Measurements from ENCODE around the gene AMN.
A peak's percentile ranks its signal among the peaks of the same experiment; 100 is the strongest.

Gene AMN

GRCh38 chr14:102927878-102928411 is 5.5 kb downstream of the AMN start:
- H3K4me3 ChIP-seq (ENCODE audit: insufficient read depth, low read depth, low read length, poor library complexity, severe bottlenecking), result peak overlapping the region; percentile 43
- no peak overlapping the region for H3K27ac ChIP-seq (ENCODE audit: insufficient read depth, low read length, poor library complexity, severe bottlenecking)
- H3K27me3 ChIP-seq (replicated peaks; ENCODE audit: control insufficient read depth, insufficient read depth, low read length, poor library complexity, severe bottlenecking), result peaks cover 17% of the 10 kb centered on the region
- peaks cover 34% of the 10 kb centered on the region for H3K4me1 ChIP-seq (ENCODE audit: control insufficient read depth, insufficient read depth, low read length, poor library complexity, severe bottlenecking)
- no peaks in the 10 kb centered on the region for H3K9me3 ChIP-seq (ENCODE audit: control insufficient read depth, low read length)
- no peaks in the 10 kb centered on the region for H3K36me3 ChIP-seq (ENCODE audit: control insufficient read depth, insufficient read depth, low read length)
- DNase-seq, result no peak

- Histone ChIP-seq H3K36me3 (ENCODE audit: control insufficient read depth, insufficient read depth, low read length) (no peaks in the 10 kb centered on the region), H3K27ac (ENCODE audit: insufficient read depth, low read length, poor library complexity, severe bottlenecking) (no peak overlapping the region), H3K9me3 (ENCODE audit: control insufficient read depth, low read length) (no peaks in the 10 kb centered on the region), H3K4me3 (ENCODE audit: insufficient read depth, low read depth, low read length, poor library complexity, severe bottlenecking) (peak overlapping the region; percentile 43), H3K27me3 (replicated peaks; ENCODE audit: control insufficient read depth, insufficient read depth, low read length, poor library complexity, severe bottlenecking) (peaks cover 17% of the 10 kb centered on the region), H3K4me1 (ENCODE audit: control insufficient read depth, insufficient read depth, low read length, poor library complexity, severe bottlenecking) (peaks cover 27% of the 10 kb centered on the region)
- DNase-seq, result peak; percentile 58 to 70 (median 69)
Observed at GRCh38 chr14:102928412-102929240, 6.2 kb downstream of the AMN start.

- no peaks in the 10 kb centered on the region for H3K36me3 ChIP-seq (ENCODE audit: control insufficient read depth, insufficient read depth, low read length)
- peaks cover 19% of the 10 kb centered on the region for H3K4me1 ChIP-seq (ENCODE audit: control insufficient read depth, insufficient read depth, low read length, poor library complexity, severe bottlenecking)
- no peak overlapping the region for H3K27ac ChIP-seq (ENCODE audit: insufficient read depth, low read length, poor library complexity, severe bottlenecking)
- peak overlapping the region; percentile 43 for H3K4me3 ChIP-seq (ENCODE audit: insufficient read depth, low read depth, low read length, poor library complexity, severe bottlenecking)
- no peak for DNase-seq
- peaks cover 17% of the 10 kb centered on the region for H3K27me3 ChIP-seq (replicated peaks; ENCODE audit: control insufficient read depth, insufficient read depth, low read length, poor library complexity, severe bottlenecking)
- no peaks in the 10 kb centered on the region for H3K9me3 ChIP-seq (ENCODE audit: control insufficient read depth, low read length)
Observed at GRCh38 chr14:102929241-102930137, 7.0 kb downstream of the AMN start.

GRCh38 chr14:102930138-102930752 is 7.8 kb downstream of the AMN start:
- no peak for DNase-seq
- peak overlapping the region; percentile 43 for H3K4me3 ChIP-seq (ENCODE audit: insufficient read depth, low read depth, low read length, poor library complexity, severe bottlenecking)
- H3K36me3 ChIP-seq (ENCODE audit: control insufficient read depth, insufficient read depth, low read length), result no peaks in the 10 kb centered on the region
- peaks cover 17% of the 10 kb centered on the region for H3K27me3 ChIP-seq (replicated peaks; ENCODE audit: control insufficient read depth, insufficient read depth, low read length, poor library complexity, severe bottlenecking)
- H3K27ac ChIP-seq (ENCODE audit: insufficient read depth, low read length, poor library complexity, severe bottlenecking), result no peak overlapping the region
- peaks cover 19% of the 10 kb centered on the region for H3K4me1 ChIP-seq (ENCODE audit: control insufficient read depth, insufficient read depth, low read length, poor library complexity, severe bottlenecking)
- no peaks in the 10 kb centered on the region for H3K9me3 ChIP-seq (ENCODE audit: control insufficient read depth, low read length)

- H3K27ac ChIP-seq (ENCODE audit: insufficient read depth, low read length, poor library complexity, severe bottlenecking), result no peak overlapping the region
- peaks cover 17% of the 10 kb centered on the region for H3K27me3 ChIP-seq (replicated peaks; ENCODE audit: control insufficient read depth, insufficient read depth, low read length, poor library complexity, severe bottlenecking)
- H3K9me3 ChIP-seq (ENCODE audit: control insufficient read depth, low read length), result no peaks in the 10 kb centered on the region
- peaks cover 19% of the 10 kb centered on the region for H3K4me1 ChIP-seq (ENCODE audit: control insufficient read depth, insufficient read depth, low read length, poor library complexity, severe bottlenecking)
- no peak overlapping the region for H3K4me3 ChIP-seq (ENCODE audit: insufficient read depth, low read depth, low read length, poor library complexity, severe bottlenecking)
- no peak for DNase-seq
- H3K36me3 ChIP-seq (ENCODE audit: control insufficient read depth, insufficient read depth, low read length), result no peaks in the 10 kb centered on the region
Observed at GRCh38 chr14:102930753-102931579, 8.5 kb downstream of the AMN start.

GRCh38 chr14:102931580-102932285 is 9.3 kb downstream of the AMN start:
- no peak for DNase-seq
- Histone ChIP-seq H3K9me3 (ENCODE audit: control insufficient read depth, low read length) (no peaks in the 10 kb centered on the region), H3K36me3 (ENCODE audit: control insufficient read depth, insufficient read depth, low read length) (no peaks in the 10 kb centered on the region), H3K4me3 (ENCODE audit: insufficient read depth, low read depth, low read length, poor library complexity, severe bottlenecking) (no peak overlapping the region), H3K27me3 (replicated peaks; ENCODE audit: control insufficient read depth, insufficient read depth, low read length, poor library complexity, severe bottlenecking) (peaks cover 17% of the 10 kb centered on the region), H3K27ac (ENCODE audit: insufficient read depth, low read length, poor library complexity, severe bottlenecking) (no peak overlapping the region), H3K4me1 (ENCODE audit: control insufficient read depth, insufficient read depth, low read length, poor library complexity, severe bottlenecking) (peaks cover 19% of the 10 kb centered on the region)

GRCh38 chr14:102932484-102933248 is 10.2 kb downstream of the AMN start:
- Histone ChIP-seq H3K4me1 (ENCODE audit: control insufficient read depth, insufficient read depth, low read length, poor library complexity, severe bottlenecking) (peaks cover 19% of the 10 kb centered on the region), H3K9me3 (ENCODE audit: control insufficient read depth, low read length) (no peaks in the 10 kb centered on the region), H3K4me3 (ENCODE audit: insufficient read depth, low read depth, low read length, poor library complexity, severe bottlenecking) (no peak overlapping the region), H3K36me3 (ENCODE audit: control insufficient read depth, insufficient read depth, low read length) (no peaks in the 10 kb centered on the region), H3K27ac (ENCODE audit: insufficient read depth, low read length, poor library complexity, severe bottlenecking) (no peak overlapping the region), H3K27me3 (replicated peaks; ENCODE audit: control insufficient read depth, insufficient read depth, low read length, poor library complexity, severe bottlenecking) (peaks cover 17% of the 10 kb centered on the region)
- no peak for DNase-seq

- Histone ChIP-seq H3K36me3 (ENCODE audit: control insufficient read depth, insufficient read depth, low read length) (no peaks in the 10 kb centered on the region), H3K4me1 (ENCODE audit: control insufficient read depth, insufficient read depth, low read length, poor library complexity, severe bottlenecking) (peaks cover 12% of the 10 kb centered on the region), H3K27me3 (replicated peaks; ENCODE audit: control insufficient read depth, insufficient read depth, low read length, poor library complexity, severe bottlenecking) (peaks cover 17% of the 10 kb centered on the region), H3K9me3 (ENCODE audit: control insufficient read depth, low read length) (no peaks in the 10 kb centered on the region), H3K4me3 (ENCODE audit: insufficient read depth, low read depth, low read length, poor library complexity, severe bottlenecking) (no peak overlapping the region), H3K27ac (ENCODE audit: insufficient read depth, low read length, poor library complexity, severe bottlenecking) (no peak overlapping the region)
- DNase-seq, result no peak
Observed at GRCh38 chr14:102933618-102934231, 11.3 kb downstream of the AMN start.
